ENCODE results near the gene OSTN. TPM values are rescaled to one million over a fixed set of nuclear protein-coding genes. Genes with fewer than 3 reads are reported as not detected.
"Not testable (repeated sequence)": the region's sequence is repeated elsewhere in the genome, so short reads cannot be mapped to it uniquely, and the experiment has no call there.

The OSTN gene
- polyA plus RNA-seq, 1 experiment, result not detected

DNA sequence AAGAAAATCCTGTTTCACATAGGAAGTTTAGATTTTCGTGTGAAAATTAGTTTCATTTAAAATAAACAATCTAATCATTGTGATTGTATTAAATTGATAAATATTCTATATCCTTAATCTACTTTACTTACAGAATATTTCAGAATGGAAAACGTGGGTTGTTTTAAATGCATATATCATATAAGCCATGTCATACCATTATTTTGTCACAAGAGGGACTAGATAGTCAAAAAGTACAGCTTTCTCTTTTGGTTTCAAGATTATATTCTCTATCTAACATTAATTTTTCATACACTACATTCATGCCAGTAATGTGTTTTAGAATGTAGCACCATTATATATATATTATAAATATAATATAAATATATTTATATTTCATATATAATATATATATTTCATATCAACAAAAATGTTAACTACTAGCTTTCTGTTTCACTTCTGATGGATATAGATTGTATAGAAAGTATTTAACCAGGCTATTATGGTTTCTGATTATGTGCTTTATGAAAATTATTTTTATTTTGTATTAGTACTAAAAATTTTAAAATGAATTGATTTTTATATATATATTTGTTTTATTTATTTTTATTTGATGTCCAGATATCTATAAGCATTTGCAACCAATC, 45.3 kb downstream of the OSTN start:
- ChIA-PET CTCF (interaction anchor here (0.8 to 1.4 kb wide), 9 partner anchors 11 to 170 kb away, joined by 3 to 5 read pairs (median 4); partner anchors contain the start of gene CCDC50), POLR2A (no interaction called here)
- TF ChIP-seq, protein P1, sequence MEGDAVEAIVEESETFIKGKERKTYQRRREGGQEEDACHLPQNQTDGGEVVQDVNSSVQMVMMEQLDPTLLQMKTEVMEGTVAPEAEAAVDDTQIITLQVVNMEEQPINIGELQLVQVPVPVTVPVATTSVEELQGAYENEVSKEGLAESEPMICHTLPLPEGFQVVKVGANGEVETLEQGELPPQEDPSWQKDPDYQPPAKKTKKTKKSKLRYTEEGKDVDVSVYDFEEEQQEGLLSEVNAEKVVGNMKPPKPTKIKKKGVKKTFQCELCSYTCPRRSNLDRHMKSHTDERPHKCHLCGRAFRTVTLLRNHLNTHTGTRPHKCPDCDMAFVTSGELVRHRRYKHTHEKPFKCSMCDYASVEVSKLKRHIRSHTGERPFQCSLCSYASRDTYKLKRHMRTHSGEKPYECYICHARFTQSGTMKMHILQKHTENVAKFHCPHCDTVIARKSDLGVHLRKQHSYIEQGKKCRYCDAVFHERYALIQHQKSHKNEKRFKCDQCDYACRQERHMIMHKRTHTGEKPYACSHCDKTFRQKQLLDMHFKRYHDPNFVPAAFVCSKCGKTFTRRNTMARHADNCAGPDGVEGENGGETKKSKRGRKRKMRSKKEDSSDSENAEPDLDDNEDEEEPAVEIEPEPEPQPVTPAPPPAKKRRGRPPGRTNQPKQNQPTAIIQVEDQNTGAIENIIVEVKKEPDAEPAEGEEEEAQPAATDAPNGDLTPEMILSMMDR (IDR thresholded peaks at IDR 0.05; ENCODE audit: low read depth, low read length), result peak; percentile 57
- Histone ChIP-seq H3K9me3 (ENCODE audit: control insufficient read depth, insufficient read depth, low read length) (peaks cover 4% of the 10 kb centered on the region; the same call in 1 of the 2 replicates), H3K27ac (ENCODE audit: low read depth, low read length) (no peak overlapping the region), H3K4me3 (ENCODE audit: low read depth, low read length) (no peak overlapping the region), H3K27me3 (ENCODE audit: control insufficient read depth, insufficient read depth, low read length) (no peaks in the 10 kb centered on the region)
- no peak for DNase-seq (ENCODE audit: low read depth, low spot score)

- DNase-seq (ENCODE audit: low read depth, low spot score); POLR2A ChIA-PET; H3K27me3 ChIP-seq (ENCODE audit: control insufficient read depth, insufficient read depth, low read length); H3K9me3 ChIP-seq (ENCODE audit: control insufficient read depth, insufficient read depth, low read length); H3K27ac ChIP-seq (ENCODE audit: low read depth, low read length); H3K4me3 ChIP-seq (ENCODE audit: low read depth, low read length): not testable (repeated sequence)
- CTCF ChIA-PET, result interaction anchor here (0.6 to 0.7 kb wide), 2 partner anchors 107 to 361 kb away, joined by 3 to 5 read pairs; no protein-coding TSS in a partner anchor
These were observed 47.0 kb downstream of the OSTN start for GRCh38 chr3:191246034-191246433.

GRCh38 chr3:191246630-191247029, 47.6 kb downstream of the OSTN start:
- TF ChIP-seq, protein P1 (IDR thresholded peaks at IDR 0.05; ENCODE audit: low read depth, low read length), result no peak
- DNase-seq (ENCODE audit: low read depth, low spot score), result no peak
- no peak overlapping the region for H3K27ac ChIP-seq (ENCODE audit: low read depth, low read length)
- POLR2A ChIA-PET, result no interaction called here
- H3K9me3 ChIP-seq (ENCODE audit: control insufficient read depth, insufficient read depth, low read length), result no peaks in the 10 kb centered on the region
- H3K27me3 ChIP-seq (ENCODE audit: control insufficient read depth, insufficient read depth, low read length), result no peaks in the 10 kb centered on the region
- H3K4me3 ChIP-seq (ENCODE audit: low read depth, low read length), result no peak overlapping the region
- CTCF ChIA-PET, result interaction anchor here (0.6 kb wide), 1 partner anchor 107 kb away, joined by 5 read pairs; no protein-coding TSS in a partner anchor

GRCh38 chr3:191253089-191253799, 54.2 kb downstream of the OSTN start:
- CTCF ChIA-PET, result interaction anchor here (0.9 kb wide), 1 partner anchor 10 kb away, joined by 3 read pairs; no protein-coding TSS in a partner anchor
- H3K27me3 ChIP-seq (ENCODE audit: control insufficient read depth, insufficient read depth, low read length), result no peaks in the 10 kb centered on the region
- TF ChIP-seq, protein P1 (IDR thresholded peaks at IDR 0.05; ENCODE audit: low read depth, low read length), result no peak
- no peak for DNase-seq (ENCODE audit: low read depth, low spot score)
- no peak overlapping the region for H3K27ac ChIP-seq (ENCODE audit: low read depth, low read length)
- no peak overlapping the region for H3K4me3 ChIP-seq (ENCODE audit: low read depth, low read length)
- POLR2A ChIA-PET, result no interaction called here
- H3K9me3 ChIP-seq (ENCODE audit: control insufficient read depth, insufficient read depth, low read length), result no peaks in the 10 kb centered on the region

DNA sequence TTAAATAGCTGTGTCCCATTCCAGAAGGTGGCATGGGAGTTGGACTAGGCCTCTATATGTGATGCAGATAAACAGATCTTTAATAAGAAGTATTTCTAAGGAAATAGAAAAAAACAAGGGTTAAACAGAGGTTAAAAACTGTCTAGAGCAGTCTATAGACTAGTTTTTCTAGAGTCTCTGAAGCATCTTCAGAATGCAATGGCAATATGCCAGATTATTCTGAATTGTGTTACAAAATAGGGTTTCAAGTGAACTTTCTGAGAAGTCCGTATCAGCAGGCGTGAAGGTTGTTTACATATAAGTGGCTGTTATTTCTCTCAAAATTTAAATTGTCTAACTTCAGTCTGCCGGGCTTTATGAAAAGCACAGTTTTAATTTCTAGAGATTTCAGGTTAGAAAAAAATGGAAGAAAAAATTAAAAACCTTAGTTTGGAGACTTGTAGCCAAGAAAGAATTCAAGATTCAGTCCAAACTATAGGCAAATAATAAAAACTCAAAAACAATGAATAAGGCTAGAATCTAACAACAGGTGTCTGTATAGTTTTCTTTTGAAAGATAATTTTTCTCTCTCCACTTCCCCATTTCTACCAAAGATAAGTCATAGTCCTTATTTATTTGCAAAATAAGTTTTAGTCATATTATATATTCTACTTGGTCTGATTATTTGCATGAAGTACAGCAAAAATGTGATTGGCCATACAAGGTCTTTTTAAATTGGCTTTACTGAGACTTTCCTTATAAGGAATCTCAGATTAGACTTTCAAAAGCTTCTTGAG, 55.2 kb downstream of the OSTN start:
- CTCF ChIA-PET, result interaction anchor here (0.6 to 0.9 kb wide), 2 partner anchors 11 to 202 kb away, joined by 3 read pairs; no protein-coding TSS in a partner anchor
- Histone ChIP-seq H3K4me3 (ENCODE audit: low read depth, low read length) (no peak overlapping the region), H3K27me3 (ENCODE audit: control insufficient read depth, insufficient read depth, low read length) (no peaks in the 10 kb centered on the region), H3K27ac (ENCODE audit: low read depth, low read length) (no peak overlapping the region), H3K9me3 (ENCODE audit: control insufficient read depth, insufficient read depth, low read length) (no peaks in the 10 kb centered on the region)
- TF ChIP-seq, protein P1 (IDR thresholded peaks at IDR 0.05; ENCODE audit: low read depth, low read length), result no peak
- no peak for DNase-seq (ENCODE audit: low read depth, low spot score)
- POLR2A ChIA-PET, result no interaction called here

Data from AG04450 (cell line).